ENCODE data around the gene ARHGEF10L. TPM values are rescaled to one million over a fixed set of nuclear protein-coding genes. Genes with fewer than 3 reads are reported as not detected.
A peak's percentile ranks its signal among the peaks of the same experiment; 100 is the strongest.

Gene ARHGEF10L
- total and polyA plus RNA-seq, 8 donors = 36.2 to 104 (median 52.8) TPM

DNA sequence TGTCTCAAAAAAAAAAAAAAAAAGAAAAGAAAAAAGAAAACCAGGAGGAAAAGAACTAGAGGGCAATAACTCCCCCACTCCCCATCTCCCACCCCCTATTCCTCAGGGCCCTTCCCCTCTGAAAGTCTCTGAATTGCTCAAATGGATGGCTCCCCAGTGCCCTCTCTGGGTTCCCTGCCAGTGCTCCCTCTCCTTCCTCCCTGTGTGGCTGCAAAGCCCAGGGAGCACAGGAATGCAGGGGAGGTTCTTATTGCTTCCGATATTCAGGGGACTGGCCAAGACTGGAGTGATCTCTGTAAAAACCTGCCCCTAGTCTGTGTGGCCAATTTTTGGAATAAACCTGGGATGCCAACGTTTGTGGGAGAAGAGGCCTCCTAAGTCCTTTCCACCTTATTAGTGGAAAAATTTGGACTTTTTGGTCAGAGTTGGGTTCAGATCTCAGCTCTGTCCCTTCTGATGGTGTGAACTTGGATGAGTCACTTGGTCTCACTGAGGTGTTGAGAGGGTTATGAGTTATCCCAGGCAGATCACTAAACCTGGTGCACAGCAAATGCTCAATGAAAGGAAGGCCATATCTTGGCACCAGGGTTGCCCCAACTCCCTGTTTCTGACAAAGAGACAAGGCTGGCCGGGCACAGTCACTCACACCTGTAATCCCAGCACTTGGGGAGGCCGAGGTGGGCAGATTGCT, 13.4 kb upstream of the ARHGEF10L start:
- intact Hi-C loops (cut with DNase I) = no loop called here
- Histone ChIP-seq H3K4me3 (no peak overlapping the region), H3K27ac (peak overlapping the region in 2 of 4 donors; percentile 70), H3K27me3 (no peaks in the 10 kb centered on the region), H3K9me3 (no peaks in the 10 kb centered on the region), H3K36me3 (no peaks in the 10 kb centered on the region), H3K4me1 (no peaks in the 10 kb centered on the region)
- no peak for ATAC-seq
- 71 to 78% methylated on average over 4 of the region's 4 CpGs for WGBS, 2 donors
- DNase-seq = no peak
- FAIRE-seq = no peak
- TF ChIP-seq CTCF (IDR thresholded peaks at IDR 0.05) = no peak

- Histone ChIP-seq H3K27ac (peak overlapping the region in 3 of 4 donors; percentile 38 to 70 (median 70)), H3K9me3 (no peaks in the 10 kb centered on the region), H3K27me3 (no peaks in the 10 kb centered on the region), H3K4me3 (no peak overlapping the region), H3K4me1 (peaks cover 2 to 6% (median 5%) of the 10 kb centered on the region in 3 donors), H3K36me3 (no peaks in the 10 kb centered on the region)
- no peak for DNase-seq
- WGBS, 2 donors = 64 to 68% methylated on average over 14 of the region's 14 CpGs
- FAIRE-seq = no peak
- ATAC-seq = peak in 2 of 4 donors; percentile 39 to 43
- no peak for TF ChIP-seq CTCF (IDR thresholded peaks at IDR 0.05)
- intact Hi-C loops (cut with DNase I) = no loop called here
These were observed 12.2 kb upstream of the ARHGEF10L start for GRCh38 chr1:17527036-17527914.

DNA sequence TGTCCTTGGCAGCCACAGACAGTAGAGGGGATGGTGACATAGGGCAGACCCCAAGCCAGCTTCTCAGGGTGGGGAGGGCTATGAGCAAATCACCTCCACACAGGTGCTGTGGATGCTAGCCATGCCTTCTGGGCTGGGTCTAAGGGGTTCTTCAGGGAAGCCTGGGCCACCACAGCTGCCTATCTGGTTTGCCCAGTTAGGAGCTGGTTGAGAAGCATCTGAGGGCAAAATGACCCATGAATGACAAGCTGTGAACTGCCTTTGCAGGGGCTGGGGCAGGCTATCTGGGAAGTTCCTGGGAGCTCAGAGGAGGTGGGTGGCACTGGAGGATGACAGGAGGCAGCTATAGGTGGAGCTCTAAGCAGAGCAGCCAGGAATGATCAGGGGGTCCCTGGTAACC, 10.1 kb upstream of the ARHGEF10L start:
- Histone ChIP-seq H3K4me1 (peaks cover 2 to 9% (median 5%) of the 10 kb centered on the region in 3 donors), H3K9me3 (no peaks in the 10 kb centered on the region), H3K36me3 (no peaks in the 10 kb centered on the region), H3K27ac (no peak overlapping the region), H3K27me3 (no peaks in the 10 kb centered on the region), H3K4me3 (no peak overlapping the region)
- no peak for TF ChIP-seq CTCF (IDR thresholded peaks at IDR 0.05)
- DNase-seq = no peak
- ATAC-seq = no peak
- no peak for FAIRE-seq
- intact Hi-C loops (cut with DNase I) = no loop called here

GRCh38 chr1:17531343-17531681, 8.2 kb upstream of the ARHGEF10L start:
- H3K36me3 ChIP-seq = no peaks in the 10 kb centered on the region
- no peak overlapping the region for H3K4me3 ChIP-seq
- ATAC-seq (no peak), FAIRE-seq (no peak), DNase-seq (no peak)
- no peak for TF ChIP-seq CTCF (IDR thresholded peaks at IDR 0.05)
- H3K4me1 ChIP-seq = peaks cover 2 to 9% (median 5%) of the 10 kb centered on the region in 3 donors
- H3K27ac ChIP-seq = peak overlapping the region; percentile 33 to 80 (median 58)
- intact Hi-C loops (cut with DNase I) = no loop called here
- 54 to 65% methylated on average over 4 of the region's 4 CpGs for WGBS, 2 donors
- no peaks in the 10 kb centered on the region for H3K27me3 ChIP-seq
- H3K9me3 ChIP-seq = no peaks in the 10 kb centered on the region
